OCI-LY7 (cell line): ENCODE results near the gene GPALPP1.

Source experiments
- EZH2phosphoT487 ChIP-seq: fragments of 200-600 bp; sonication (generic); IDR thresholded peaks from 2 replicates; pipeline ENCODE4 v1.6.1; 2018; ENCODE audit warnings: low read depth, borderline replicate concordance, mild to moderate bottlenecking, mixed run types, antibody characterized with exemption, low read length, moderate library complexity, mixed read lengths
- TF ChIP-seq, protein P1 (sequence below): fragments of 200-600 bp; sonication (generic); conservative IDR thresholded peaks from 2 replicates; pipeline ENCODE4 v1.5.1; 2014; ENCODE audit warnings: mild to moderate bottlenecking, antibody characterized with exemption, low read length, moderate library complexity, mixed read lengths

DNA sequence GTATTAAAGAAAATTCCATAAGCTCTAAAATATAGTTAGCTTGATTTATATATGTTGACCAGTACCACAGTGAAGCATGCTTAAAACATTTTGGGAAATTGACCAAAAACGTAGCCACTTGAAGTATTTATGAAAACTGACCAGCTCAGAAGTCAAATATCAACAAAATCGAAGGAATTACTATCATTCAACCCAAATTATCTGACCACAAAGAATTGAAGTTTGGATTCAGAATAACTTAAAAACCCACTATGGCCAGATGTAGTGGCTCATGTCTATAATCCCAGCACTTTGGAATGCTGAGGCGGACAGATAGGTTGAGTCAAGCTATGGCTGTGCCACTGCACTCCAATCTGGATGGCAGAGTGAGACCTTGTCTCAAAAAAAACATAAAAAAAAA, 31.9 kb downstream of the GPALPP1 start:
- TF ChIP-seq, protein P1, sequence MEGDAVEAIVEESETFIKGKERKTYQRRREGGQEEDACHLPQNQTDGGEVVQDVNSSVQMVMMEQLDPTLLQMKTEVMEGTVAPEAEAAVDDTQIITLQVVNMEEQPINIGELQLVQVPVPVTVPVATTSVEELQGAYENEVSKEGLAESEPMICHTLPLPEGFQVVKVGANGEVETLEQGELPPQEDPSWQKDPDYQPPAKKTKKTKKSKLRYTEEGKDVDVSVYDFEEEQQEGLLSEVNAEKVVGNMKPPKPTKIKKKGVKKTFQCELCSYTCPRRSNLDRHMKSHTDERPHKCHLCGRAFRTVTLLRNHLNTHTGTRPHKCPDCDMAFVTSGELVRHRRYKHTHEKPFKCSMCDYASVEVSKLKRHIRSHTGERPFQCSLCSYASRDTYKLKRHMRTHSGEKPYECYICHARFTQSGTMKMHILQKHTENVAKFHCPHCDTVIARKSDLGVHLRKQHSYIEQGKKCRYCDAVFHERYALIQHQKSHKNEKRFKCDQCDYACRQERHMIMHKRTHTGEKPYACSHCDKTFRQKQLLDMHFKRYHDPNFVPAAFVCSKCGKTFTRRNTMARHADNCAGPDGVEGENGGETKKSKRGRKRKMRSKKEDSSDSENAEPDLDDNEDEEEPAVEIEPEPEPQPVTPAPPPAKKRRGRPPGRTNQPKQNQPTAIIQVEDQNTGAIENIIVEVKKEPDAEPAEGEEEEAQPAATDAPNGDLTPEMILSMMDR: no peak
- TF ChIP-seq EZH2phosphoT487: no peak
